GM18526 (cell line): ENCODE results near the gene LGALS9.

Source experiments
- POLR2A ChIP-seq: IDR thresholded peaks from 3 replicates; pipeline ENCODE4 v1.6.1; 2011; ENCODE audit not compliant: insufficient read length; ENCODE audit errors: extremely low read depth

Gene LGALS9

DNA sequence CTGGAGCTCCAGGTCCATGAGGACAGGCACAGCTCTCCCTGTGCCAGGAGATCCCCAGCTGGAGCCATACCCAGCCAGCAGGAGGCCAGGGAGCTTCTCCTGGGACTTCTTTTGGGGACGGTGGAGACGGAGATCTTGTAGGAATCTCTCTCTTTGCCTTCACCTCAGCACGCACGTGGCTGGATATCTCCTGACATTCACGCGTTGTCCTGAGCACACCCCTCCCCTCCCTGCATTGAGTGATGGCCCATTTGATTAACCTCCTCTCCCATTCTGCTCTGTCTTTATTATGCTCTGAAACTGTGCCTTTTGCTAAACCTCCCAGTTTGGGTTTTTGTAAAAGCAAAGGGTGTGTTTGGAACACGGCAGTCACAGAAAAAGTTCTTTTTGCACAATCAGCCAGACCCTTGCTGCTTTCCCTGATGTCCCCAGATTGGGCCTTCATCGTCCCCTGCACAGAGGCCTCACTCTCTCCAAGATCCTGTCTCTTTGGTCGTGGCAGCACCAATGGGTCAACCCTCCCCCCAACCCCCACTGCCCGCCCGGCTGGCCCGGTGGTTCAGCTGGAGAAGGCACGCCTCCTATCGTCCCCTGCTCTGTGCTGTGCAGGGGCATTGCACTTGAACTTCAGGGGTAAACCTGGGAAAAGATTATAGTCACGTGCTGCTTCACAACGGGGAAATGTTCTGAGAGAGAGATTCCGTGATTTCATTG, 32.5 kb upstream of the LGALS9 start:
- TF ChIP-seq POLR2A, result no peak

DNA sequence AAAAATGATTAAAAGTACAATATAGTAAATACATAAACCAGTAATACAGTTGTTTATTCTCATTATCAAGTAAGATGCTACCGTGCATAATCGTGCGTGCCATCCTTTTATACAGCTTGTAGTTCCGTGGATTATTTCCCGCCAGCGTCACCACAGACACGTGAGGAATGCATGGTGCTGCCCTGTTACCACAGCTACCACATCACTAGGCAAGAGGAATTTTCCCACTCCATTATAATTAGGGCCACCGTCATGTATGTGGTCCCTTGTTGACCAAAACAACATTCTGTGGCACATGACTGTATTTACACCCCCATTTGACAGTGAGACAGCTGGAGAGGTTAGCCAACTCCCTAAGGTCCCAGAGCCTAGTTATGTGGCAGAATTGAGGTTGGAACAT, 30.5 kb upstream of the LGALS9 start:
- TF ChIP-seq POLR2A, result no peak

- TF ChIP-seq POLR2A, result no peak
Observed at GRCh38 chr17:27601069-27601974, 29.7 kb upstream of the LGALS9 start.

DNA sequence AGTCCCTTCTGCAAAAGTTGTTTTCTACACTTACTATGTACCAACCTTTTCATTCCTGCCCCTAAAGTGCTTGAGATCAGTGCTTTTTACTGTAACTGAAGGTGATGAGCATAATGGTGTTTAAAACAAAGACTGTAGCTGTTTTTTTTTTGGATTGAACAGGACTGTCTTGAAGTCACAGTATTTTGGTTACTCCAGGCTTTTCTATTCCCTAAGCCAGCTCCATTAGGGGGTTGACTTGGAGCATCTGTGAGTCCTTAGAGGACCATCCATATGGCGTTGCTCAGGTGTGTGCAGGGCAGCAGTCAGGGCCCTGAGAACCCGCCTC, 29.0 kb upstream of the LGALS9 start:
- no peak for TF ChIP-seq POLR2A

GRCh38 chr17:27602721-27603420, 28.1 kb upstream of the LGALS9 start:
- TF ChIP-seq POLR2A, result no peak

- no peak for TF ChIP-seq POLR2A
Observed at GRCh38 chr17:27603421-27603770, 27.6 kb upstream of the LGALS9 start.

GRCh38 chr17:27603880-27604794, 26.9 kb upstream of the LGALS9 start:
- no peak for TF ChIP-seq POLR2A

DNA sequence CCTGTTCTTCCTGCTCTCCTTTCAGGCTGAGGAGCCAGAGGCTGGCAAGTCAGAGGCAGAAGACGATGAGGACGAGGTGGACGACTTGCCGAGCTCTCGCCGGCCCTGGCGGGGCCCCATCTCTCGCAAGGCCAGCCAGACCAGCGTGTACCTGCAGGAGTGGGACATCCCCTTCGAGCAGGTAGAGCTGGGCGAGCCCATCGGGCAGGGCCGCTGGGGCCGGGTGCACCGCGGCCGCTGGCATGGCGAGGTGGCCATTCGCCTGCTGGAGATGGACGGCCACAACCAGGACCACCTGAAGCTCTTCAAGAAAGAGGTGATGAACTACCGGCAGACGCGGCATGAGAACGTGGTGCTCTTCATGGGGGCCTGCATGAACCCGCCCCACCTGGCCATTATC, 25.6 kb upstream of the LGALS9 start:
- no peak for TF ChIP-seq POLR2A

DNA sequence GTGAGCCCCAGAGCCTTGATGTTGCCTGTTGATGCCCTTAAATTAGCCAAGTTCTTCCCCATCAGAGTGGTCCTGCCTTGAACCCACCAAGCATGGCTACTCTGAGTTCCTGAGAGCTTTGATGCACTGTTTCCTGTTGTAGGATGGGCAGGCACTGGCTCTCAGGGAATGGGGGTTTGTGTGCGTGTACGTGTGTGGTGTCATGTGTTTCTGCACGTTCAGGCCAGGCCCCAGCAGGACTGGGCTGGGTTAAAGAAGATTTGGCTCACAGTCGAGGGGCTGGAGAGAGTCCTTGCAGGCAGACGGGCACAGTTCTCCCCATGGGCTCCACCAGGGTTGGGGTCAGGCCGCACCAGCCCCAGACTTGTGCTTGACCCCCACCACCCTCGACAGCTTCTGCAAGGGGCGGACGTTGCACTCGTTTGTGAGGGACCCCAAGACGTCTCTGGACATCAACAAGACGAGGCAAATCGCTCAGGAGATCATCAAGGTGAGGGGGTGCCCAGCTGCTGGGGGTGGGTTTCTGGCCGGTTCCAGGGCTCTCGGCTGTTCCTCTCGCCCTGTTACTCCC, 23.4 kb upstream of the LGALS9 start:
- no peak for TF ChIP-seq POLR2A

DNA sequence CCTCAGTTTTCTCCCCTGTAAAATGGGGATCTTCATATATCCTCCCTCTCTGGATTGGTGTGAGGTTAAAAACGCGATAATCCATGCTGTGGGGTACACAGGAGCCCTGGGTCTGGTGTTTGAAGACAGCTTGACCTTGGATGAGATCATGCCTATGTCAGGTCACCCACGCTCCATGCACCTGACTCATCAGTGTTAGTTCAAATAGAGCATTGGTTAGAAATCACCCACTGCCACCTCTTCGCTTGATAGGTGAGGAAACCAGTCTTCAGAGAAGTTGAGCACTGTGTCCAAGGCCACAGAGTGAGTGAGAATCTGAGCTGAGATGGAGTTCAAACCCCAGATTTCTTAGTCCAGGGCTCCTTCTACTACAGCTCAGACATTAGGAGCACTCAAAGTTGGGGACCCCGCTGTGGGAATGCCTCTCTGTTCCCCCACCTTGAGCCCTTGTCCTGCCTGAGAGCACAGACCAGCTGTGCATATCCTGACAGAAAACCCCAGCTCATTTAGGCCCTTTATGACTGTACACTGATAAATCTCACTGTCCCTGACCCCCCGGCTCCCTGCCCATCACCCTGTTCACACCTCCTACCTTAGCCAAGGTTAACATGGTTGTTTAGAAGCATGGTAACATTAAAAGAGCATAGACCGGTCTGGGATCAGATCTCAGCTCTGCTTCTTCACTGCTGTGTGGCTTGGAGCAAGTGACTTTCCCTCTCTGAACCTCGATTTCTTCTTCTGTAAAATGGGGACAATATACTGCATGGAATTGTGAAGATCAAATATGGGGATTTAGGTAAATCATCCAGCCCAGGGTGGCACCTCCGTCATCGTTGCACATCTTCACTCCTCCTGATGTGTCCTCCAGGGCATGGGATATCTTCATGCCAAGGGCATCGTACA, 22.4 kb upstream of the LGALS9 start:
- TF ChIP-seq POLR2A, result no peak

- no peak for TF ChIP-seq POLR2A
Observed at GRCh38 chr17:27609611-27610303, 21.2 kb upstream of the LGALS9 start.

DNA sequence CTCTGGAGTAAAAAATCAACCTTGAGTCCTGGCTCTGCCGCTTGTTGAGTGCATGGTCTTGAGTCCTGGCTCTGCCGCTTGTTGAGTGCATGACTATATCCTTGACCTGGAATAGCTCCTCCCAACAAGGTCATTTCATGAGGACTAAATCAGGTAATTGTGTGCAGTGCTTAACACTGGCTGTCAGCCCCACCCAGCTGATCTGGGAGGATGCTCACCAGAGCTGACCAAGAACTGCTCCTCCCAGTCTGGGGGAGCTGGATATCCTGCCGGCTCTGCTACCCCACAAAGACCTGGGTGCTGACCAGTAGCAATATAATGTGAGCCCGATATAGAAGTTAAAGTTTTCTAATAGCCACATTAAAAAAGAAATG, 20.7 kb upstream of the LGALS9 start:
- no peak for TF ChIP-seq POLR2A

DNA sequence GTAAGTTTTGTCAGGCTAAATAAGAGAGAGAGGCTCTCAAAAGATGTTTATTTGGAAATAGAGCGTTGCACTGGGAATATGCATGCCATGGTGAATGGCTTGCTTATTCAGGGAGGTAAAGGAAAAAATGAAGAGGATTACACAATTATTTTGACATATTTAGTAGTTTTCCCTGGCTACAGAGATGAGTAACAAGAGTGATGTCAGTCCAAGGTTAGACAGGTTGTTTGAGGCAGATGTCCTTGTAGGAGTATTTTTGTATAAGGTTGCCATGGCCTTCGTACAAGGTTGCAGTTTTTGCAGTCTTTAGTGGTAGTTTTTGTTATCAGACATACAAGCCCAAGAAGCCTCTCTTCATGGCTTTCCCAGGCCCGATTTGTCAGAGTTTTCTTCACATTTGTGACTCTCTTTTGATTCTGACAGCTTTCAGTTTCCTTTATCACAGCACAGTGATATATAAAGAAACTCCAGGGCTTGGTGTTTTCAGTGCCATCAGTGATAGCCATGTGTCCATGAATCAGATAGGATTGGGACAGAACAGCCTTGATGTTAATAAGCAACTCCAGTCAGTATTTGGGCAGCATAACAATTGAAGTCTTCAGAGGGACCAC, 18.7 kb upstream of the LGALS9 start:
- no peak for TF ChIP-seq POLR2A
